HepG2 (cell line): ENCODE measurements around the gene PDIA6. TPM values are rescaled to one million over a fixed set of nuclear protein-coding genes. Genes with fewer than 3 reads are reported as not detected.
A peak's percentile ranks its signal among the peaks of the same experiment; 100 is the strongest.

Experiments used
- ARNTL ChIP-seq: sonication (generic); formaldehyde crosslinking; IDR thresholded peaks from 2 replicates; pipeline ENCODE4 v1.4.0; 2020; ENCODE audit warnings: mild to moderate bottlenecking, missing genetic modification reagents
- ATF4 ChIP-seq, 2 experiments: fragments of 450-650 bp in 1 of 2; sonication (generic) in 1 of 2; formaldehyde crosslinking; IDR thresholded peaks; 2 replicates each; pipeline versions ENCODE4 v1.5.0 to v1.8.0; 2020 to 2022; ENCODE audit warnings: mild to moderate bottlenecking in 1 of 2, missing genetic modification reagents in 1 of 2
- E2F2 ChIP-seq: sonication (generic); formaldehyde crosslinking; IDR thresholded peaks from 2 replicates; pipeline ENCODE4 v1.4.0; 2020; ENCODE audit warnings: missing genetic modification reagents, borderline replicate concordance
- FOSL1 ChIP-seq: sonication (generic); formaldehyde crosslinking; IDR thresholded peaks from 2 replicates; pipeline ENCODE4 v1.9.0; 2021; ENCODE audit warnings: missing genetic modification reagents, borderline replicate concordance
- GFI1 ChIP-seq: sonication (generic); formaldehyde crosslinking; IDR thresholded peaks from 2 replicates; pipeline ENCODE4 v1.5.0; 2020; ENCODE audit warnings: missing genetic modification reagents, mild to moderate bottlenecking, borderline replicate concordance
- HDAC2 ChIP-seq: sonication (generic); formaldehyde crosslinking; IDR thresholded peaks from 2 replicates; pipeline ENCODE4 v1.4.0; 2020; ENCODE audit warnings: missing genetic modification reagents
- HMGXB3 ChIP-seq: sonication (generic); formaldehyde crosslinking; IDR thresholded peaks from 2 replicates; pipeline ENCODE4 v1.4.0; 2020; ENCODE audit warnings: missing genetic modification reagents, borderline replicate concordance
- KDM2A ChIP-seq: sonication (generic); formaldehyde crosslinking; IDR thresholded peaks from 2 replicates; pipeline ENCODE4 v1.4.0; 2020; ENCODE audit warnings: low read depth, missing genetic modification reagents, borderline replicate concordance
- MIXL1 ChIP-seq: IDR thresholded peaks from 2 replicates; pipeline ENCODE4 v1.6.1; 2016
- NCOA5 ChIP-seq: sonication (generic); formaldehyde crosslinking; IDR thresholded peaks from 2 replicates; pipeline ENCODE4 v1.4.0; 2020; ENCODE audit warnings: missing genetic modification reagents
- NFYC ChIP-seq: IDR thresholded peaks from 2 replicates; pipeline ENCODE4 v1.6.1; 2016; ENCODE audit warnings: missing genetic modification reagents, missing compliant biosample characterization
- NR2F6 ChIP-seq, 2 experiments: IDR thresholded peaks; 2 replicates each; pipeline ENCODE4 v1.6.1; 2016; ENCODE audit warnings: antibody characterized with exemption in 1 of 2, mild to moderate bottlenecking in 1 of 2
- RCOR2 ChIP-seq: IDR thresholded peaks from 2 replicates; pipeline ENCODE4 v1.6.1; 2016; ENCODE audit warnings: missing biosample characterization, missing genetic modification reagents
- RELA ChIP-seq: sonication (generic); formaldehyde crosslinking; IDR thresholded peaks from 2 replicates; pipeline ENCODE4 v1.4.0; 2020; ENCODE audit warnings: missing genetic modification reagents
- SOX5 ChIP-seq: IDR thresholded peaks from 2 replicates; pipeline ENCODE4 v1.6.1; 2016; ENCODE audit warnings: borderline replicate concordance
- ZC3H4 ChIP-seq: sonication (generic); formaldehyde crosslinking; IDR thresholded peaks from 2 replicates; pipeline ENCODE4 v1.4.0; 2020; ENCODE audit warnings: missing genetic modification reagents, borderline replicate concordance
- ZNF232 ChIP-seq: sonication (generic); formaldehyde crosslinking; IDR thresholded peaks from 2 replicates; pipeline ENCODE4 v1.4.0; 2020; ENCODE audit warnings: missing genetic modification reagents, borderline replicate concordance
- ZNF749 ChIP-seq: sonication (generic); formaldehyde crosslinking; IDR thresholded peaks from 2 replicates; pipeline ENCODE4 v1.8.0; 2022; ENCODE audit warnings: mild to moderate bottlenecking, missing genetic modification reagents, moderate library complexity, borderline replicate concordance
- ZSCAN29 ChIP-seq: sonication (generic); formaldehyde crosslinking; conservative IDR thresholded peaks from 2 replicates; pipeline ENCODE4 v1.4.0; 2020; ENCODE audit warnings: mild to moderate bottlenecking, missing genetic modification reagents
- polyA plus RNA-seq, 8 experiments: library from polyadenylated mRNA; depleted of rRNA in 3 of 8; stranded (reverse) in 7 of 8; unstranded in 1 of 8; fragments of >200 nt; fragmentation: Illumina TruSeq in 4 of 8; extraction: Trizol in 4 of 8; gene quantifications; 2 replicates each; pipeline versions ENCODE4 v1.2.1 to v1.2.3, GENCODE V29; 2011 to 2016; ENCODE audit warnings: low read depth in 4 of 8, missing spikeins in 1 of 8, mixed read lengths in 1 of 8; ENCODE audit not compliant: insufficient read depth in 1 of 8
- total RNA-seq, 5 experiments: library from RNA; depleted of rRNA; stranded (reverse); fragments of >200 nt; fragmentation: Illumina TruSeq; extraction: Trizol; gene quantifications; 2 replicates each; pipeline ENCODE4 v1.2.3, GENCODE V29; 2016; ENCODE audit warnings: low read depth in 1 of 5
- TF ChIP-seq, protein P1 (sequence below): sonication (generic); formaldehyde crosslinking; IDR thresholded peaks from 2 replicates; pipeline ENCODE4 v1.4.0; 2020; ENCODE audit warnings: missing genetic modification reagents, borderline replicate concordance
- TF ChIP-seq, protein P2 (sequence below): sonication (generic); formaldehyde crosslinking; IDR thresholded peaks from 2 replicates; pipeline ENCODE4 v1.5.0; 2020; ENCODE audit warnings: missing genetic modification reagents

PDIA6 gene
- total and polyA plus RNA-seq, 2 of the 13 experiments (the other 11 are each of a cell fraction or from before 2014, with no cell fraction given), result 586 to 642 TPM

DNA sequence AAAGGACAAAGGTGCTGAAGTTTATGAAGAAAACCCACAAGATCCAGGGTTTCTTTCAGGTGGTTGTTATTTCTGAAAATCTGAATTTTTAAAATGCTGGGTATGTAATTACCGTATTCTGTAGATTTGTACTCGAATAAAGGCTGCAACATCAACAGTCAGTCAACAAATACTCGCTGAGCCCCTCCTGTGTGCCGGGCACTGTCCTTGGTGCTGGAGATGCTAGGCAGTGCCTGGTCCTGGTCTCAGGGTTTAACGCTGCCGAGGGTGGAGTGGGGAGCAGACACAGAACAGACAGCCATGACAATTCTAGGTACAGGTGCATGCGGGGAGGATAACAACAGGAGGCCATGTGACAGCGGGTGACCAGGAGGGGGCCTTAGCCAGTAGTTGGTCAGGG lies 27.2 kb upstream of the PDIA6 start (continued):
- TF ChIP-seq ARNTL (no peak), SOX5 (CRISPR knock-in tag) (0 out of 2 replicates have a peak, but pooled peaks have one; percentile 12), RCOR2 (CRISPR knock-in tag) (no peak), ZNF749 (no peak), HMGXB3 (0 out of 2 replicates have a peak, but pooled peaks have one; percentile 50), ATF4 (CRISPR knock-in tag; IDR thresholded peaks at IDR 0.05) (no peak), RELA (no peak), FOSL1 (no peak), NCOA5 (CRISPR knock-in tag) (no peak), ZC3H4 (CRISPR knock-in tag) (no peak), GFI1 (CRISPR knock-in tag) (no peak), ZSCAN29 (no peak), MIXL1 (peak; percentile 45; the same call in 1 of the 2 replicates), ZNF232 (CRISPR knock-in tag) (no peak), KDM2A (0 out of 2 replicates have a peak, but pooled peaks have one; percentile 31), E2F2 (CRISPR knock-in tag) (no peak), NR2F6 (IDR thresholded peaks at IDR 0.05) (no peak), NR2F6 (CRISPR knock-in tag; IDR thresholded peaks at IDR 0.05) (no peak), NFYC (CRISPR knock-in tag) (no peak), HDAC2 (CRISPR knock-in tag) (peak; percentile 59; the same call in 1 of the 2 replicates)
- TF ChIP-seq, protein P1, sequence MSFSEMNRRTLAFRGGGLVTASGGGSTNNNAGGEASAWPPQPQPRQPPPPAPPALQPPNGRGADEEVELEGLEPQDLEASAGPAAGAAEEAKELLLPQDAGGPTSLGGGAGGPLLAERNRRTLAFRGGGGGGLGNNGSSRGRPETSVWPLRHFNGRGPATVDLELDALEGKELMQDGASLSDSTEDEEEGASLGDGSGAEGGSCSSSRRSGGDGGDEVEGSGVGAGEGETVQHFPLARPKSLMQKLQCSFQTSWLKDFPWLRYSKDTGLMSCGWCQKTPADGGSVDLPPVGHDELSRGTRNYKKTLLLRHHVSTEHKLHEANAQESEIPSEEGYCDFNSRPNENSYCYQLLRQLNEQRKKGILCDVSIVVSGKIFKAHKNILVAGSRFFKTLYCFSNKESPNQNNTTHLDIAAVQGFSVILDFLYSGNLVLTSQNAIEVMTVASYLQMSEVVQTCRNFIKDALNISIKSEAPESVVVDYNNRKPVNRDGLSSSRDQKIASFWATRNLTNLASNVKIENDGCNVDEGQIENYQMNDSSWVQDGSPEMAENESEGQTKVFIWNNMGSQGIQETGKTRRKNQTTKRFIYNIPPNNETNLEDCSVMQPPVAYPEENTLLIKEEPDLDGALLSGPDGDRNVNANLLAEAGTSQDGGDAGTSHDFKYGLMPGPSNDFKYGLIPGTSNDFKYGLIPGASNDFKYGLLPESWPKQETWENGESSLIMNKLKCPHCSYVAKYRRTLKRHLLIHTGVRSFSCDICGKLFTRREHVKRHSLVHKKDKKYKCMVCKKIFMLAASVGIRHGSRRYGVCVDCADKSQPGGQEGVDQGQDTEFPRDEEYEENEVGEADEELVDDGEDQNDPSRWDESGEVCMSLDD, result no peak
- TF ChIP-seq, protein P2, sequence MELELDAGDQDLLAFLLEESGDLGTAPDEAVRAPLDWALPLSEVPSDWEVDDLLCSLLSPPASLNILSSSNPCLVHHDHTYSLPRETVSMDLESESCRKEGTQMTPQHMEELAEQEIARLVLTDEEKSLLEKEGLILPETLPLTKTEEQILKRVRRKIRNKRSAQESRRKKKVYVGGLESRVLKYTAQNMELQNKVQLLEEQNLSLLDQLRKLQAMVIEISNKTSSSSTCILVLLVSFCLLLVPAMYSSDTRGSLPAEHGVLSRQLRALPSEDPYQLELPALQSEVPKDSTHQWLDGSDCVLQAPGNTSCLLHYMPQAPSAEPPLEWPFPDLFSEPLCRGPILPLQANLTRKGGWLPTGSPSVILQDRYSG (CRISPR knock-in tag), result no peak
